GM19099 (cell line): ENCODE measurements around the gene AMD1.

Experiments used
- POLR2A ChIP-seq: IDR thresholded peaks from 3 replicates; pipeline ENCODE4 v1.6.1; 2011; ENCODE audit warnings: low read depth; ENCODE audit not compliant: insufficient read length; ENCODE audit errors: extremely low read depth

Gene AMD1

DNA sequence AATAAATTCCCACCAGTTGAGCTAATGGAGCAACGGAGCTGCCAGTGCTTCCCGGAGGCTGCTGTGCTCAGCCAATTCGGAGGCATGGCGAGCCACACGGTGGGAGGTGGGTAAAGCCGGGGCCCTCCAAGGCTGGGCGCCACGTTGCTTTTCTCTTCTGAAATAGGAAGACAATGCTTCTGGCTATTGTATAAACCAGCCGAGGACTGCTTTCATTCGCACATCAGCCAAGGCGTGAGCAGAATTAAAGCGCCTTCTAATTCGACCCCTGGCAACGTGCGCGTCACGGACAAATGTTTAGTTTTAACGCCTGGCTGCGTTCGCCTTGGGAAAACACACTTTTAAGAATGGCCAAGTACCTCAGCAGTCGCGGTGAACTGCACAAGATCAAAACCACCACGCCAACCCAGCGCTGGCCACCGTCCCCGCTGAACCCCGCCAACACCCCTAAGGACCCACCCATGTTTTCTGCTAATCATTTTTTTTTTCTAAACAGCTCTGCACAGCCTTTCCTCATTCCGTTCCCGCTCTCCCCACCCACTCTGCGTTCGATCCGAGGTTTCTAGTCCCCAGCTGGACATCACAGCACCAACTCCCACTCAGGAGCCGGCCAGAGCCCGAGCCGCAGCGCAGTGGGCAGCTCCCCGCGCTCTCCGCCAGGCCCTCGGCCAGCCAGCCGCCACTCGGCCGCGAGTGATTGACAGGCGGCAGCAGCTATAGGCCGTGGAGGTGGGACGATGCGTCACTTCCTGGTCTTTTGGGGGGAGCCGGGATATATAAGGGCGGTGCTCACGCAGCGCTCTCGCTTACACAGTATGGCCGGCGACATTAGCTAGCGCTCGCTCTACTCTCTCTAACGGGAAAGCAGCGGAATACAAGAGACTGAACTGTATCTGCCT lies at the start of gene AMD1:
Gene AMD1, plus strand, starts transcription at position 805 of the 899 bp plus-strand sequence. CDS start 321 bp downstream, outside the sequence.
- peak; percentile 100 for TF ChIP-seq POLR2A

DNA sequence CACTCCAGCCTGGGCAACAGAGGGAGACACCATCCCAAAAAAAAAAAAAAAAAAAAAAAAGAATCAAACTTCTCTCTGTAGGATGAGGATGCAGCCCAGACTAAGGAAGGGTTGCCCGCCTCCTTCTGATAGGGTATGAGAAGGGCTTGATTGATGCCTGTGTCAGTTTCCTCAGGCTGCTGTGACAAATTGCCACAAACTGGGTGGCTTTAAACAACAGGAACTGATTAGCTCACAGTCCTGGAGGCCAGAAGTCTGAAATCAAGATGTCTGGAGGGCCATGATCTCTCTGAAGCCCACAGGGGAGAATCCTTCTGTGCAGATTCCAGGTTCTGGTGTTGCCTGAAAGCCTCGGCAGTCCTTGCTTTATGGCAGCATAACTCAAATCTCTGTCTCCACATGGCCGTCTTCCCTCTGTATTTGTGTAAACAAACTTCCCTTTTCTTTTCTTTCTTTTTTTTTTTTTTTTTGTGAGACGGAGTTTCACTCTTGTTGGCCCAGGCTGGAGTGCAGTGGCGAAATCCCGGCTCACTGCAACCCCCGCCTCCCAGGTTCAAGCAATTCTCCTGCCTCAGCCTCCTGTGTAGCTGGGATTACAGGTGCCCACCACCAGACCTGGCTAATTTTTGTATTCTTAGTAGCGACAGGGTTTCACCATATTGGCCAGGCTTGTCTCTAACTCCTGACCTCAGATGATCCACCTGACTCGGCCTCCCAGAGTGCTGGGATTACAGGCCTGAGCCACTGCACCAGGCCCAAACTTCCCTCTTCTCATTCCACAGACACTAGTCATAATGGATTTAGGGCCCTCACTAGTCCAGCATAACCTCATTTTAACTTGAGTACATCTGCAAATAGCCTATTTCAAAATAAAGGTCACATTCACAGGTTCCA lies 48.1 kb upstream of the AMD1 start:
- no peak for TF ChIP-seq POLR2A

DNA sequence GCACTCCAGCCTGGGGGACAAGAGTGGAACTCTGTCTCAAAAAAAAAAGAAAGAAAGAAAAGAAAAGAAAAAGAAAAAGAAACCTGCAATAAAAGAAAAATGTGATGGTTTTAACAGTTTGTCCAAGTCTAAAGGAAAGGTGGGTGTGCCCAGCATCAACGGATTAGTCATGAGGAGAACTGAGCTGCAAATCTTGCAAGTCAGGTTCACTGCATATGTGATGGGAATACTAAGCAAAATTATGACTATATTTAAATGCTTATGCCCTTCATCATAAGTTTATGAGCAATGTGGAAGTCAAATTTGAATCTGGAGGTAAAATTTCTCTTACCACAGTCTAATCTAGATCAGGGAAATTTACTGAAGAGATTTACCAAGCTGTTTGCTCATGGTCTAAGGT lies 46.2 kb upstream of the AMD1 start:
- TF ChIP-seq POLR2A: no peak

DNA sequence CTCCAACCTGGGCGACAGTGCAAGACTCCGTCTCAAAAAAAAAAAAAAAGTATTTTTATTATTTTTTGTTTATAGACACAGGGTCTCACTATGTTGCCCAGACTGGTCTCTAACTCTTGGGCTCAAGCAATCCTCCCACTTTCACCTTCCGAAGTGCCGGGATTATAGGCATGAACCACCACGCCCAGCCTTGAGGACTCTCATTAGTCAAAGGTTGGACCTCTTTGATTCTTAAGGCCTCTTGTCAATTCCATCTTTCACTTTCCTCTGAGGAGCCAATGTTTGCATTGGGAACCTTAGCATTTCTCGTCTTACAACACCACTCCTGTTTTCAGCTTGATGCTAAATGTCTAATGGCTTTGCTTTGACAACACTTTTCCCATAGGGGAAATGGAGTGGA lies 43.2 kb upstream of the AMD1 start:
- no peak for TF ChIP-seq POLR2A

DNA sequence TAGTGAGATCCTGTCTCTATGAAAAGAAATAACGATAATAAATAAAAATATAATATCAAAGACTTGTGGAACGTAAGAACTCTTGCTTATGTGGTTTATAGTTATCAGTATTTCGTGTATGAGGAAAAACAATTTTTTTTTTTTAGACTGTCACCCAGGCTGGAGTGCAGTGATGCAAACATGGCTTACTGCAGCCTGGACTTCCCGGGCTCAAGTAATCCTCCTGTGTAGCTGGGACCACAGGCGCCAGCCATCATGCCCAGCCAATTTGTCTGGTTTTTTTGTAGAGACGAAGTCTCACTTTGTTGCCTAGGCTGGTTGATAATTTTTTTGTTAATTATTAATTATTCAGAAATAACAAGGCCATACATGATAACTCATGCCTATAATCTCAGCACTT lies 40.8 kb upstream of the AMD1 start:
- no peak for TF ChIP-seq POLR2A

DNA sequence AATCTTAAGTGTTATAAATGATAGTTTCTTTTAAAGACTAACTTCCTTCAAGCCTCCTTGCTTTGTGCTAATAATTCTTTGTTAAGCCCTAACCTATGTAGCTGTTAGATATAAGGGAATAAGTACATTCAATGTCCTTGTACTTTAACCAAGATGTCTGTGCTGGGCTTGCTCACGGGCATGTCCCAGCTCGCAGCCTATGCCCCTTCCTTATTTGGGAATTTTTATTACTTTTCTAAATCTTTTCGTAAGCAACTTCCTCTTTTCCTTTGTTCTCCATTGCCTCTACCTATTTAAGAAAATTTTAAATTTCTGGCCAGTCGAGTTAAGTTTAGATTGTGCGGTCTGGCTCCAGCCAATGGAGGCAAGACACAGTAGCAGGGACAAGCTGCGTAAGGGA lies 33.3 kb upstream of the AMD1 start:
- no peak for TF ChIP-seq POLR2A

DNA sequence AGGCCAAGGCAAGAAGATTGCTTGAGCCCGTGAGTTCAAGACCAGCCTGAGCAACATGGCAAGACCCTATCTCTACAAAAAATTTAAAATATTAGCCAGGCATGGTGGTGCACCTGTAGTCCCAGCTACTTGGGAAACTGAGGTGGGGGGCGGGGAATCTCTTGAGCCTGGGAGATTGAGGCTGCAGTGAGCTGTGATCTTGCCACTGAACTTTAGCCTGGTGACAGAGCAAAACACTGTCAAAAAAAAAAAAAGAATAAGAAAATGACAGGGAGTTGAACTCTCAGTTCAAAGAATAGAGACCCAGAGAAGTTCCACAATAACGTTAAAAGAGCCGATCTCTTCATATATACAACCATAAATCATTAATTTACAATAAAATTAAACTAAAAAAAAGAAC lies 24.8 kb upstream of the AMD1 start:
- no peak for TF ChIP-seq POLR2A

DNA sequence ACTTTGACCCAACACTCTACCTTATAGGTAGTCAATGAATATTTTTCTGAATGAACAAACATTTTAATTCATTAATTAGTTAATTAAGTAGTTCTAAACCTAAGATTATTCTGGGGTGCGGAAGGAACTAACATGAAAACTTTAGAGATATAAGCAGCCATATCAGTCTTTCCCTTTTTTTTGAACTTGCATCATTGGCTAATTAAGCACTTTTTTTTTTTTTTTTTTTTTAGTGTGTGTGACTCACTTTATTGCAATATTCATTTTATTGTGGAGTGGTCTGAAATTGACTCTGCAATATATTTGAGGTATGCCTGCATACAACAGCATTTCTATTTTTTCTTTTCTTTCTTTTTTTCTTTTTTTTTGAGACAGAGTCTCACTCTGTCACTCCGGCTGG lies 21.8 kb upstream of the AMD1 start:
- no peak for TF ChIP-seq POLR2A

DNA sequence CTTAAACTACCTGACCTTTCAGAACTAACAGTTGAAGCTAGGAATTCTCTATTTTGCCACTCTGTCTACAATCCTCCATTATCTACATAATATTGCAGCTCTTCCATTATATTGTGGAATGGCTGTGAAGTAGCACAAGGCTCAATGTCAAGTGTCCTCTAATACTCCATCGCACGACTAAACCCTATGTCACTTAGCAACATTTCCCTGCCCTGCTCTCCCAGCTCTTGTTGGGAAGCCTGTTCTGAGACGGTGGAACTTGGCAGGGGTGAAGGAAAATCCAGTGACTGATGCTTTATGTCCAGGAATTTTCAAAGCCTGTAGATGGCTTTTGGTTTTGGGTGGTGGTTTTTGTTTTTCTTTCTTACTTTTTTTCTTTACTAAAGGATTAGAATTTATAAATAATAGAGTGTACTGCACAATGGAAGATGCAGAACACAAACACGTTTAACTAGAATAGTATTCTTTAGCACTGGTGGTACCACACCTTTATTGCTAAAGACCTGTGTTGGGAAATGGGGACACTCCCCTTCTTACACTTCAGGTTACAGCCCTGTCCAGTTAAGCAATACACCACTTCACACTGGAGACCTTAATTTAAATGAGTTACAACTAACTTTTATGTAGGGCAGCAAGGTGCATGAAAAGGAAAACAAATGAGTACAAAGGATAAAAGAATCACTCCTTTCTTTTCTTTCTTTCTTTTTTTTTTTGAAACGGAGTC lies 20.7 kb upstream of the AMD1 start:
- TF ChIP-seq POLR2A: no peak

DNA sequence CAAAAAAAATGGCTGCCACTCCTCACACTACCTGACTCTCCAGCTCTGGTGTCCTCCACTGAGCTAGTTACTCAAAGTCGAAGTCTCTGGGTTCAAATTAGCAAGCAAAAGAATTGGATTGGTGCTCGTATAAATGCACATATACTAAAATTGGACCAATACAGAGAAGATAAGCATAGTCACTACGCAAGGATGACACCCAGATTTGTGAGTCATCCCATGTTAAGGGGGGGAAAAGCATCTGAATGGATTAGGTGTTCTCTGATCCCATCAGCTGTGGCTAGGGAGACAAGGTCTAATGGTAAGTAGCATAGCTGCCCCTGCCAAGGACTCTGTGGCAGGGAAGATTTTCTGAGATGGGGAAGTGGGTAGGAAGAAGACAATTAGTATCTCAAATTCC lies 18.3 kb upstream of the AMD1 start:
- no peak for TF ChIP-seq POLR2A

DNA sequence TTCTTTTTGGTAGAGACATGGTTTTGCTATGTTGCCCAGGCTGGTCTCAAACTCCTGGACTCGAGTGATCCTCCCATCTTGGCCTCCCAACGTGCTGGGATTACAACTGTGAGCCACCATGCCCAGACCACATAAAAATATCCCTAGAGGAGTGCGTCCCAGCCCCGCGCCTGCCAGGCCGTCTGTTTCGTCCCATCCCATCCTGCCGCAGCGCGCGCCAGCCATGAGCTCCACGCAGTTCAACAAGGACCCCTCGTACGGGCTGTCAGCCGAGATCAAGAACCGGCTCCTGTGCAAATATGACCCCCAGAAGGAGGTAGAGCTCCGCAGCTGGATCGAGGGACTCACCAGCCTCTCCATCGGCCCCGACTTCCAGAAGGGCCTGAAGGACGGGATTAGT lies 16.6 kb upstream of the AMD1 start:
- no peak for TF ChIP-seq POLR2A

DNA sequence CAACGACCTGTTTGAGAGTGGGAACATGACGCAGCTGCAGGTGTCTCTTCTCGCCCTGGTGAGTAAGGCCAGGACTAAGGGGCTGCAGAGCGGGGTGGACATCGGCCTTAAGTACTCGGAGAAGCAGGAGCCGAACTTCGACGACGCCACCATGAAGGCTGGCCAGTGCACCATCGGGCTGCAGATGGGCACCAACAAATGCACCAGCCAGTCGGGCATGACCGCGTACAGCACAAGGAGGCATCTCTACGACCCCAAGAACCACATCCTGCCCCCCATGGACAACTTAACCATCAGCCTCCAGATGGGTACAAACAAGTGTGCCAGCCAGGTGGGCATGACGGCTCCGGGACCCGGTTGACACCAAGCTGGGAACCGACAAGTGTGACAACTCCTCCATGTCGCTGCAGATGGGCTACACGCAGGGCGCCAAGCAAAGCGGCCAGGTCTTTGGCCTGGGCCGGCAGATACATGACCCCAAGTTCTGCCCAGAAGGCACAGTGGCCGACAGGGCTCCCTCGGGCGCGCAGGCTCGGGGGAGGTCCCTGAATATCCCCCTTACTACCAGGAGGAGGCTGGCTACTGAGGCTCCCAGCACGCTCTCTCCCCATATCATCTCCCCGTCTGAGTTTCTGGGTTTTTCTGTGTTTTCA lies 15.9 kb upstream of the AMD1 start:
- TF ChIP-seq POLR2A: no peak

DNA sequence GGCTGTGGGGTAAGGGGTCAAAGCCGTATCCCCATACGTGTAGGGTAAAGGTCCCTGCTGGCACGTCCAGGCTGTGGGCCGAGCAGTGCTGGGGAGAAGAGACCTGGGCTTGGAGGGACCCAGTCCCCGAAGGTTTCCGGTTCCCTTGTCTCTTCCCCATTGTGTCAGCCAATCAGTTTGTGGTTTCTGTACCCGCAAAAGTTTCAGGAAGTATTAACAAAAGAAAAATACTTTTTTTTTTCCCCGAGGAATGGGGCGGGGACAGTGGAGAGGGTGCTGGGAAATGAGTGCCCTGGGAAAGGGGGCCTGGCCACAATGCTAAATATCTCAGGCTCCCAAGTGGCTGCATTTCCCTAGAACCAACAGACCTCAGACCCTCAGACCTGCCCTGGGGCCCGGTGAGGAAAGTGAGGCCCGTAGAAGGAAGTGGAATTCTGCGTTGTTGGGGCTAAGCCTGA lies 15.2 kb upstream of the AMD1 start:
- TF ChIP-seq POLR2A: no peak

DNA sequence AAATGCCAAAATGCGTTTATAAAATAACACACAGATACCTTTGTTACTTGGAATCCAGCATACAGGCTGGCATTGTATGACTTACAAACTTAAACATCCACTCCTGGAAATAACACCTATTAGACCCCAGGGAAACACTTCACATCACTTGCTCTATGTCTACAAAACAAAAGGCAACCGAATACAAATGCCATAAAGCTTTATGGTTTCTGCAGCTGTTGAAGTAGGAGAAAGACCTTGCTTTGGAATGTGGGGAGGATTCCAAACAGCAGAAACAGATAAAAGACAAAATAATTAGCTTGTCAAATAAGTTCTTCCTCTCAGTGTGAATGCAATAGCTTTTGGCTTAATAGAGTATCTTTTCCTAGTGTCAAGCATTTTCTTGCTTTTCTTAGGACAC lies 9.8 kb upstream of the AMD1 start:
- no peak for TF ChIP-seq POLR2A

DNA sequence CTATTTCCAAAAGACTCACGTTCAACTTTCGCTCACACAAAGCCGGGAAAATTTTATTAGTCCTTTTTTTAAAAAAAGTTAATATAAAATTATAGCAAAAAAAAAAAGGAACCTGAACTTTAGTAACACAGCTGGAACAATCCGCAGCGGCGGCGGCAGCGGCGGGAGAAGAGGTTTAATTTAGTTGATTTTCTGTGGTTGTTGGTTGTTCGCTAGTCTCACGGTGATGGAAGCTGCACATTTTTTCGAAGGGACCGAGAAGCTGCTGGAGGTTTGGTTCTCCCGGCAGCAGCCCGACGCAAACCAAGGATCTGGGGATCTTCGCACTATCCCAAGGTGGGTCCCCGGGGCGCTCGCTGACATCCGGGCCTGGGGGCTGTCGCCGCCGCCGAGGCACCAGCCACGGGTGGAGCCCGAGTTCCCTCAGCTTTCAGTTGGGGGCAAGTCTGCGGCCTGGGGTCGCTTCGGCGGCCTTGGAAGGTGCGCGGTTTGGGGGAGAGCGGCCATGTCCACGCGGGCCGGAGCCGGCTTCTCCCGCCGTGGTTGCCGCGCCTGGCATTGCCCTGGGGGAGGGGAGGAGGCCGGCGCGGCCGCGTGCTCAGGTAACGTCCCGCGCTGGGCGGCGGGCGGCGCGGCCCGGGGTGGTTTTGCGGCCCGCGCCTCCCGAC lies 429 bp downstream of the AMD1 start:
- no peak for TF ChIP-seq POLR2A
